Nephron (organoid): Measurements from ENCODE around the gene KIF26B.

Source experiments
- H3K27ac Mint-ChIP-seq, 3 experiments: 2 replicates each; pipeline ENCODE4 v1.8.0; 2020; ENCODE audit warnings: mixed read lengths in 3 of 3, mild to moderate bottlenecking in 2 of 3, moderate library complexity in 1 of 3
- H3K27me3 Mint-ChIP-seq: 2 replicates; pipeline ENCODE4 v1.8.0; 2021; ENCODE audit warnings: low read depth, mild to moderate bottlenecking, moderate library complexity, mixed read lengths
- H3K36me3 Mint-ChIP-seq: 2 replicates; pipeline ENCODE4 v1.8.0; 2020; ENCODE audit warnings: low read depth, mixed read lengths
- H3K4me1 Mint-ChIP-seq: 2 replicates; pipeline ENCODE4 v1.8.0; 2020; ENCODE audit warnings: mixed read lengths
- H3K4me3 Mint-ChIP-seq, 3 experiments: 2 replicates each; pipeline ENCODE4 v1.8.0; 2020; ENCODE audit warnings: mild to moderate bottlenecking in 3 of 3, mixed read lengths in 3 of 3, moderate library complexity in 2 of 3
- H3K9me3 Mint-ChIP-seq: 2 replicates; pipeline ENCODE4 v1.8.0; 2020; ENCODE audit warnings: mixed read lengths
- CTCF ChIP-seq, 3 experiments: fragments of 200-600 bp; sonication (generic); IDR thresholded peaks; one replicate each; pipeline ENCODE4 v1.5.0; 2021; ENCODE audit warnings: antibody characterized with exemption in 3 of 3; ENCODE audit not compliant: unreplicated experiment in 3 of 3

KIF26B gene

DNA sequence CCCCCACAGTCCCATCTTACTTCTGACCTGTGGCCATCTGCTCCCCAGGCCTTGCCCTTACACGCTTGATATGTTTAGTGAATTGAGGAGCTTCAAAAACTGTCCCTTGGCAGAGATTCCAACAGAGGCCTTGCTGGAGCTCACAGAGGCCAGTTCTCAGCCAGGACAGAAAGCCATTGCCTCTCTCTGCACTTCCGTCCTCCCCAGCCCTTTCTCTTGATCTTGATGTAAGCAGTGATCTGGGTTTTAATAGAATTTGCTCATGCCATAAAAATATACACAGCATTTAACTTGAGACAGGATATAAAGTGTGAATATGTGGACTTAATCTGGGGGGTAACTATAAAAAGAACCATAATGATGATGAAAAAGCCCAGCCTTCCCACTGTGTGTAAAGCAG lies 453.5 kb downstream of the KIF26B start:
- peaks cover 16% of the 10 kb centered on the region for H3K4me1 Mint-ChIP-seq
- TF ChIP-seq CTCF (IDR thresholded peaks at IDR 0.05; ENCODE audit: unreplicated experiment in 3 of 3): no peak
- peaks cover 59% of the 10 kb centered on the region for H3K36me3 Mint-ChIP-seq
- no peak overlapping the region for H3K27ac Mint-ChIP-seq
- H3K9me3 Mint-ChIP-seq: no peaks in the 10 kb centered on the region
- H3K4me3 Mint-ChIP-seq: no peak overlapping the region
- peaks cover 12% of the 10 kb centered on the region for H3K27me3 Mint-ChIP-seq

- Mint-ChIP-seq H3K27ac (no peak overlapping the region), H3K4me3 (no peak overlapping the region), H3K4me1 (peaks cover 12% of the 10 kb centered on the region), H3K9me3 (no peaks in the 10 kb centered on the region), H3K36me3 (peaks cover 54% of the 10 kb centered on the region), H3K27me3 (peaks cover 12% of the 10 kb centered on the region)
- TF ChIP-seq CTCF (IDR thresholded peaks at IDR 0.05; ENCODE audit: unreplicated experiment in 3 of 3): no peak
Observed at GRCh38 chr1:245609354-245610150, 454.8 kb downstream of the KIF26B start.

- TF ChIP-seq CTCF (IDR thresholded peaks at IDR 0.05; ENCODE audit: unreplicated experiment in 3 of 3): no peak
- H3K4me3 Mint-ChIP-seq: no peak overlapping the region
- no peaks in the 10 kb centered on the region for H3K4me1 Mint-ChIP-seq
- peaks cover 12% of the 10 kb centered on the region for H3K27me3 Mint-ChIP-seq
- H3K27ac Mint-ChIP-seq: no peak overlapping the region
- peaks cover 57% of the 10 kb centered on the region for H3K36me3 Mint-ChIP-seq
- H3K9me3 Mint-ChIP-seq: no peaks in the 10 kb centered on the region
Observed at GRCh38 chr1:245611251-245611650, 456.5 kb downstream of the KIF26B start.

- no peak overlapping the region for H3K27ac Mint-ChIP-seq
- peaks cover 63% of the 10 kb centered on the region for H3K36me3 Mint-ChIP-seq
- no peak for TF ChIP-seq CTCF (IDR thresholded peaks at IDR 0.05; ENCODE audit: unreplicated experiment in 3 of 3)
- H3K27me3 Mint-ChIP-seq: no peaks in the 10 kb centered on the region
- H3K4me1 Mint-ChIP-seq: no peaks in the 10 kb centered on the region
- no peaks in the 10 kb centered on the region for H3K9me3 Mint-ChIP-seq
- H3K4me3 Mint-ChIP-seq: no peak overlapping the region
Observed at GRCh38 chr1:245614476-245614875, 459.7 kb downstream of the KIF26B start.

- Mint-ChIP-seq H3K27ac (no peak overlapping the region), H3K4me1 (no peaks in the 10 kb centered on the region), H3K27me3 (no peaks in the 10 kb centered on the region), H3K36me3 (peaks cover 64% of the 10 kb centered on the region), H3K9me3 (no peaks in the 10 kb centered on the region), H3K4me3 (no peak overlapping the region)
- TF ChIP-seq CTCF (IDR thresholded peaks at IDR 0.05; ENCODE audit: unreplicated experiment in 3 of 3): no peak
Observed at GRCh38 chr1:245615001-245615400, 460.2 kb downstream of the KIF26B start.

DNA sequence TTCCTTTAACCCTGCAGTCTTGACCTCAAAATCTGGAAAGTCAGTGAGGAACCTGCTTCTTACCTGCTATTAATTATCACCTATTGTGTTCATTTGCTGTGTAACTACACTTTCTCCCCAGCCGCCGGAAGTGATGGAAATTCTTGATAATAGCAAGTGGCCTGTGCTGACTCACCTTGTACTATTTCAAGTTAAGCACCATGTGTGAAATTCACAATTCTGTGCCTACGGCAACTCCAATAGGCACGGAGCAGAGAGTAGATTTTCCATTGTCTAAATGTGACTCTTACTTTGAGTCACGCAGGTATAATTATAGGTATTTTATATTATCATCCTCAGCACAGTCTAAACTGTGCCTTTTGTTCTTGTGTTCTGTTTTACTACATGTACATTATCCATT lies 466.8 kb downstream of the KIF26B start:
- Mint-ChIP-seq H3K4me1 (no peaks in the 10 kb centered on the region), H3K4me3 (no peak overlapping the region), H3K27ac (no peak overlapping the region)

More for the DNA sequence above, 466.8 kb downstream of the KIF26B start:
- Mint-ChIP-seq H3K36me3 (peaks cover 48% of the 10 kb centered on the region), H3K9me3 (no peaks in the 10 kb centered on the region), H3K27me3 (no peaks in the 10 kb centered on the region)
- TF ChIP-seq CTCF (IDR thresholded peaks at IDR 0.05; ENCODE audit: unreplicated experiment in 3 of 3): no peak
